HuH-7.5 (cell line): ENCODE data around the gene MGLL.
A peak's percentile ranks its signal among the peaks of the same experiment; 100 is the strongest.
"Not testable (repeated sequence)": the region's sequence is repeated elsewhere in the genome, so short reads cannot be mapped to it uniquely, and the experiment has no call there.

Source experiments
- DNase-seq: peaks from one replicate; pipeline ENCODE4 v3.0.0; 2011; ENCODE audit warnings: low spot score

The MGLL gene

DNA sequence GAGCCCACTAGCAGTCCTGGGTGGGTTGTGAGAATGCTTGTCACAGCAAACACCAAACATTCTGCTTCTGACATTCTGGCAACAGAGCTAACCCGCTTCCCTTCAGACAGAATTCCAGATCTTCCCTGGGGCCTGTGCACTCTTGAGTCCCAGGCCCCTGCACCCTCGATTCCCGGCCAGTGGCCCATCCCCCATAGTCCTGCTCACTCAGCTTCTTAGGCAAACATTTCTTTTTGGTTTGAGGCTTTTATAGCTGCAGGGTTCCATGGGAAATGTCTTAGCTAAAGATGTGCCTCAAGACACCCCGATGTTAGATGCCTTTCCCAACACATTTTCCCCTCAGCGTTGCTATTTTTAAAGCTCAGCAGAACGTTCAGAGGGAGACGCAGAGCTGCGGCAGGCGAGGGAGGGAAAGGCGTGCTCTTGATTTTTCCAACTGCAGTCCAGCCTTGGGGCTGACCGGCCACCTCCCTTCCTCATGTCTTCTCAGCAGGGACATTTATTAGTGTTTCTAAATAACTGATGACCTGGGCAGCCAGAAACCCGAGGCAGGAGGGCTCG is 114.4 kb downstream of the MGLL start:
- DNase-seq = no peak

DNA sequence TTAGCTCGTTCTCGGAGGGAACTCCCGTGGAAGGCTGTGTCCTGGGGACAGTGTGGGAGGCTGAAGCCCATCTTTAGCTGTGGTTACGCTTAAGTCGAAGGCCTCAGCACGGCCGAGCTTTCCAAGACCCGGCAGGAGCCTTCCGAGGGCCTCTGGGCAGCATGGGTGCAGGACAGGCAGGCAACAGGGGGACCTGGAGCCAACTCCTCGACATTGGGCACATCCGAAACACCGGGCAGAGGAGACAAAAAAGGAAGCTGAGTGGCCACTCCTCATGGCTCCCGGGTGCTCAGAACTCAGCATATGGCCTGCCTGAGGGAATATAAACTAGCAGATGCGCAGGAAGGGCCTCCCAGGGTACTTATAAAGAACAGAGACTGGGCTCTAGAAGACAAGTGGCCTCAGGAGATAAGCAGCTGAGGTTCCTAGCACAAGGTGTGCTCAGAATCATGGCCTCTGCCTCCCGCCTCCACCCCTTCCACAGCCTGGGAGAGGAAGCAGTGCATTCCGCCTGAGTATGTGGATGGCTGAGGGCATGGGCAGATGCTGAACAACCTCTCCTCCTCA is 115.4 kb downstream of the MGLL start:
- no peak for DNase-seq

DNA sequence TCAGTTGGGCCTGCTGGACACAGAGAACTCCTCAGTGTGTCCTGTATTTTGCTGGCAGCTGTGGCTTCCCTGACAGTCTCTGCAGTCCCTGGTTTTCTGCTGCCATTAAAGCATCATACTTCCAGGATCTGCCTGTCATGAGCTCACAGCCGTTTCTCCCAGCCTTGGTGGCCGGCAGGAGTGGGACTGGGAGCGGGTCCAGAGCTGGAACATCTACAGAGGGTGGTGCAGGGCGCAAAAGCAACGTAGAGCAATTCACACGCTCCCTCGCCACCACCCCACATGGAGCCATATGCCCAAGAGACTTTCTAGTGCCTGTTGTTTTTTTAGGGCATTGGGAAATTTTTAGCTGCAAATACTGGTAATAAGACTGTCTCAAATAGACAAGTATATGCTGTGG is 116.0 kb downstream of the MGLL start:
- no peak for DNase-seq

DNA sequence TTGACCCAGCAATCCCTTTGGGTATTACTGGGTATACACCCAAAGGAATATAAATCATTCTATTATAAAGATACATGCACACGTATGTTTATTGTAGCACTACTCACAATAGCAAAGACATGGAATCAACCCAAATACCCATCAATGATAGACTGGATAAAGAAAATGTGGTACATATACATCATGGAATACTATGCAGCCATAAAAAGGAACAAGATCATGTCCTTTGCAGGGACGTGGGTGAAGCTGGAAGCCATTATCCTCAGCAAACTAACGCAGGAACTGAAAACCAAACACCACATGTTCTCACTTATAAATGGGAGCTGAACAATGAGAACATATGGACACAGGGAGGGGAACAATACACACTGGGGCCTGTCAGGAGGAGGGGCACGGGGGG is 117.5 kb downstream of the MGLL start:
- not testable (repeated sequence) for DNase-seq

DNA sequence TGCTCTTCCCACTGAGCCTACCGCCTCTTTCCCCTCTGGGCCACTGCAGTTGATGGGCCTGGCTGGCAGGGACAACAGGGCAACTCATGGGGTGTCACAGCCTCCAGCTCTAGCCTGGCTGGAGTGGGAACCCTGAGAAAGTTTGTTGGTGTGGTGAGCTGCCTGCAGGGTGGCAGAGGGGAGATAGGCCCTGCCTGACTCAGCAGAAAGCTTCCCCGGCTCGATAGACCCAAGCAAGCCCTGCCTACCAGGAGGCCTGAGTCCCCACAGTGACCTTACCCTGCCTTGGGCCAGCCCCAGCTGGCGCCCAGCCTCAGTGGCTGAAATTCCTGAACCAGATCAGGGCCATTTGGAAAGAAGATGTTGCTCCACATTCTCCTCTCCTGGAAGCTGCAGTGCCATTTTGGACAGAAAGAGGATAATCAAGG is 120.2 kb downstream of the MGLL start:
- DNase-seq = no peak

DNA sequence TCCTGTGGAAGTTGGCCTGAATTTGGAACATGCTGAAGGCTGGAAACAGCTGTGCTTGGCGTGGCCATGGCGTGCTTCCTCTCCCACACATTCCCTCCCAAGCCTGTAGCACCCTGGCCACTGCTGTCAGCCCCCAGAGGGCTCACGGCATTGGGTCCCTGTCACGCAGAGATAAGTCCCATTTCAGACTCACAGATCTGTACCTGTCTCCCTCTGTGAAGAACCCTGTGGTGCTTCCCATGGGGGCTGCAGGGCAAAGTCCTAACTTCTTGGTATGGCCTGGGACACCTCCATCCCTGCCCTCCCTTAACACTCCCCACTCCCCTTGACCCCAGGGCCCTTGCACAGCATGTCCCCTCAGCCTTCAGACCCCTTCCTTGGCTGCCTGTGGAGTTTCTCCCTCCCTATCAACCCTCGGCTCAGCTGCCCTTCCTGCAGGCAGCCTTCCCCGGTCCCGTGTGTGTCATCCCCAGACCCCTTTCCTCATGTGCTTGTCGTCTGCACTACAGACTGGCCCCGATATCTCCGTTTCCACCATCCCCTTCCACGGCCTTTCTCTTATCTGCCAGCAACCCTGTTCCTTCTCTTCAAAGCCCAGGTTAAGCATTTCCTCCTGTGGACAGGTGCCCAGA is 120.9 kb downstream of the MGLL start:
- no peak for DNase-seq

DNA sequence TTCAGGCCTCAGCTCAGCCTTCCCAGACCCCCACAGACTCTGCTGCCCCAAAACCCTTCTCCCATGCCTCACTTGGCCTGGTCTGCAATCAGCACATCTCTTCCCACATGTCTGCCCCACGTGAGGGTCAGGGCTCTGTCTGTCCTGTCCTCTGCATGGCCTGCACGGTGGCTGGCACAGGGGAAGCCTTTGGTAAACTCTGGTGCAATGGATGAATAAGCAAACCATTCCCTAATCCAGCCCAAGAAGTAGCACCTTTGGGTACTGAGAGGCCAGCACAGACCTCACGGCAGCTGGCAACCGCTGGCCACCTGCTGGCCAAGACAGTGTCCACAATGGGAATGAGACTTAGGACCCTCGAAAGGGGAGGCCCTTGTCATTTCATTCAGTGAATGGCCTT is 121.9 kb downstream of the MGLL start:
- DNase-seq = no peak

DNA sequence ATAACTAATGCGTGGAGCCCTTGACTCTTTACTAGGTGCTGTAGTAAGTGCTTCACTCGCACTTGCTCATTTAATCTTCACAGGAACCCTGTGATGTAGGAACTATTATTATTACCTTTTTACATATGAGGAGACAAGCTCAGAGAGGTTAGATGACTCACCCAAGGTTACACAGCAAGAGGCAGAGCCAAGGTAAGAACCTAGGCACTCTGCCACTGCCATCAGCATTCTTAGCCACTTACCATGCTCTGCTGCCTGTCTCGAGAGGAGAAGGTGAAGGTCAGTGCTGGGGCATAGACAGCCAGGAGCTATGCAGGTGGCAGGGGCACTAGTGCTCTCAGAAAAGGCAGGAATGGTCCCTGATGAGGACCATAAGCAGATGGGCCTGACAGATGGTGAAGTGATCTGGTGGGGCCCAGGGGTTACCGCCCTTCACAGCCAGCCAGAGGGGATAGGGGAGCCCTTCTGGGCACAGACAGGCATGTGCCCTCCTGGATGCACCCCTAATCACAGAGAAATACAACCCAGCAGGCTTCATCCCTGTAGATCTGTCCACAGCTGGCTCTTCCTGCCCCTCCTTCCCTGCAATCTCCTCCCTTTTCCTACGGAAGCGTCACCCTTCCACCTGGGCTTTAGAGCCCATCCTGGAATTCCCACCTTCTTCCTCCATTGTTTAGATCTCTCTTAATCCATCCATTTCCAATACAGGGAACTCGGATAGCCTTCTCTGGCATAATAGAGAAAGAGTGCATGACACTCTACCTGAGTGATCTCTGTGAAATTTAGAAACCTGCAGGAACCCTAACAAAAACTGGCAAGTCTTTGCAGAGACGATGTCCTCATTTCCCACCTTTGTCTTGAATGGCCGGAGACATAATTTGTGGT is 122.7 kb downstream of the MGLL start:
- no peak for DNase-seq

DNA sequence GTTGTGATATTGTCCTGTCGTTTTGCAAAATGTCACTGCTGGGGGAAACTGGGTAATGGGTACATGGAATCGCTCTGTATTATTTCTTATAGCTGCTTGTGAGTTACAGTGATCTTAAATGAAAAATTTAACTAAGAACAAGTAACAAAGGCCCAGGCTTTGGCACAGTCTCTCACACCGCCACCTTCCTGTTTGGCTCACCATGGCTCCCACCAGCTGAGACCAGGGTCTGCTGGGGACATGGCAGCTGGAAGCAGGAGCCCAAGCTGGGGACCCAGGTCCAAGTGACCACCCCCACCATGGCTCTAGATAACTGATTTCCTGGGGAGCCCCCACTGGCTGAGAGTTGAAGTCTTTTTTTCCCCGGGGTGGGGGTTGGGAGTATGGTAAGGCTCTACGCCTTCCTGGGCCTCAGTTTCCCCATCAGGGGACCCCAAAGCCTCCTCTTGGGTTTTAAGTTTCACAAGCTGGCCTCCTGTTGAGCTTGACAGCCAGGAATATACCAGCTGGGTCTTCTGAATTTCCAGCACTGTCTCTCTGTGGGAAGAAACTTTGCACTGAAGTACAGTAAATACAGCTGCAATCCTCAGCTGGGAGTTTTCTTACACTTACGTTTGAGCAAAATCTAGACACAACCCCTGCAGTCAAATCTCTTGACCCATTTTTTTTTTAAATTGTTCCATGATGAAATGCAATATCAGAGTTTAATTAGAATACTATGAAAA is 123.5 kb downstream of the MGLL start:
- no peak for DNase-seq

DNA sequence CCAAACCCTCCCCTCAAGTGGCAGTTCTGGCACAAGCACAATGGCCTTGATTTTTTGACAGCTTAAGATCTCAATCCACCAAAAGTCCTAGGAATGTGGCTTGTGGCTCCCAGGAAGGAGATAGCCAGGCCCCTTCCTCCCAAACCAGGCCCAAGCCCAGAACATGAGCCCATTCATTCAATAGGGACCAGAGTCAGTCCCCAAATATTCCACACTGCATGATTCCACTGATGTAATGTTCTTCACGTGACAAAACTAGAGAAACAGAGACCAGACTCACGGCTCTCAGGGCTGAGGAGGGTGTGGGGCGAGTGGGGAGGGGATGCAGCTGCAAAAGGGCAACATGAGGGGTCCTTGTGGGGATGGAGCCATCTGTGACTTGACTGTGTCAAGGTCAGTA is 124.0 kb downstream of the MGLL start:
- no peak for DNase-seq

DNA sequence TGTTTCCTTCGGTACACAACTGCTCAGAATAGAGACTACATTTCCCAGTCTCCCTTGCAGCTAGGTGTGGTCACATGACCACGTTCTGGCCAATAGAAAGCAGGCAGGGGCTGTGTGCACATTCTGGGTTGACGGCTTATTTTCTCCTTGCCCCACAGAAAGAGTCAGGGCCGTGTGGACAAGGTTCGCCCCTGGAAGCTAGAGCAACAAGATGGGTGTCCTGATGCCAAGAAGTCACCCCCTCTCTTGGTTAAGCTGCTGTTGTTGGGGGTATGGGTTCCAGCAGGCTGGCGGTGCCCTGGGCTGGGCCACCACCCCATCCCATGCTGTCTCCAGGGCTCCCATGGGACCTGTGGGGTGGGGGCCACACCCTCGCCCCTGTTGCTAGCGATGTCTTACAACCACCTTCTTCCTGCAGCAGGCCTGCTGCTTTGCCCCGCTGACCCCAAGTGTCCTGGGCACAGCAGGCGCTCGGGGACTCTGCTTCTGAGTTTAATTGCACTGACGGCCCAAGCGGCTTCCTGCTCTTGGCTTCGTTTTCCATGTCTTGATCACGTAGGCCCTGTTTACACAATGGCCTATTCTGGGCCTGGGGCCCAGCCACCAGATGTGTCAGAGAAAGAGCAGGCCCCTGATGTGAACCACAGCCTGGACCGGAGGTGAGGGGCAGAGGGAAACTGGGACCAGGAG is 124.6 kb downstream of the MGLL start:
- peak; percentile 29 for DNase-seq

DNA sequence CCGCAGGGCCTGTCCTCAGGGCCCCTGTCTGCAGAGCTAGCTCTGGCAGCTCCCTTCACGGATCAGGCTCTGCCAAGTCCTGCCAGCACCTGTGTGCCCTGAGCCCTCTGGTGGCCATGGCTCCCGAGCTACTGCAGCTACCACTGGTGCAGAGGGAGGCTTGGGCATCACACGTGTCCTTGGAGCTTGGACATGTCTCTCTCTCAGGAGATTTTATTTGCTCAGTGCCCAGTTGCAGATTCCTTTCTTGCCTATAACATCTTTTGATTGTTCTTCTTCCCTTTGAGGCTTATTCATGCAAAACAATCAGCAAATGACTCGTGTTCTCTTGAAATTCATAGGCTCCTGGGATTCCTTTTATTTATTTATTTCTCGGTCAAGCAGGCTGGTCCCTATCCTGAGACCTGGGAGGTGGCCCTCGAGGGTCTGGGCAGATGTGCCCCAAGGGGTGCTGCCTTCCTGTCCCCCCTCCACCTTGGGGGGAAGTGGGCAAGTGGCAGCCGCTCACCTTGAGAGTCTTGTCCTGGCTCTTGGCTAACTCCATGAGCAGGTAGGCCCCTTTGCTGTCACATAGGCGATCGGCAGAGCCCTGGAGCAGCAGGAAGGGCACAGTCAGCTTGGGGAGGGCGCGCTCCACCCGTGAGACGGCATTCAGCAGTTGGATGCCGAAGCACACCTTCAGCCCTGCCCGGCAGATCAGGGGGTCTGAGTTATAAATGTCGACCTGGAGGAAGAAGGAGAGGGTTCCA is 127.7 kb downstream of the MGLL start:
- DNase-seq = peak; percentile 32

DNA sequence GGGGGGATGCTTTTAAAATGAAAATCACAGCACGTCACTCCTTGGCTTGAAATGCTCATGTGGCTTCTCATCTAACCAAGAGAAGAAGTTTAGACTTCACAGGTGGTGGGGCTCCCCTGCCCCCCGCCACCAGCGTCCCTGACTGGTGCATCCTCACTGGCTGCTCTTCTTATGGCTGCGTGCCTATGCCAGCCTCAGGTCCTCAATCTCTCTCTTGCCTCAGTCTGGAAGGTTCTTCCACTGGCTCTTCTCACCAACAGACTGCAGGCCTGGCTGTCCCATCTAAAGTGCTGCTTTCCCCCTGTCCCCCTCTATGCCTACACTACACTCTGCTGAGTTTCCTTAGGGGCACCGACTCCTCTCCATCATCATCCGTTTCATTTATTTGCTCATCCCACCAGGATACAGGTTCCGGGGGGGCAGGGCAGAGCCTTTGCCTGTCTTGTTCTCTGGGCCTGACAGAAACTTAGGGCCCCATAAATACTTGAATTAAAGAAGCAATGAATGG is 128.9 kb downstream of the MGLL start:
- DNase-seq = no peak

DNA sequence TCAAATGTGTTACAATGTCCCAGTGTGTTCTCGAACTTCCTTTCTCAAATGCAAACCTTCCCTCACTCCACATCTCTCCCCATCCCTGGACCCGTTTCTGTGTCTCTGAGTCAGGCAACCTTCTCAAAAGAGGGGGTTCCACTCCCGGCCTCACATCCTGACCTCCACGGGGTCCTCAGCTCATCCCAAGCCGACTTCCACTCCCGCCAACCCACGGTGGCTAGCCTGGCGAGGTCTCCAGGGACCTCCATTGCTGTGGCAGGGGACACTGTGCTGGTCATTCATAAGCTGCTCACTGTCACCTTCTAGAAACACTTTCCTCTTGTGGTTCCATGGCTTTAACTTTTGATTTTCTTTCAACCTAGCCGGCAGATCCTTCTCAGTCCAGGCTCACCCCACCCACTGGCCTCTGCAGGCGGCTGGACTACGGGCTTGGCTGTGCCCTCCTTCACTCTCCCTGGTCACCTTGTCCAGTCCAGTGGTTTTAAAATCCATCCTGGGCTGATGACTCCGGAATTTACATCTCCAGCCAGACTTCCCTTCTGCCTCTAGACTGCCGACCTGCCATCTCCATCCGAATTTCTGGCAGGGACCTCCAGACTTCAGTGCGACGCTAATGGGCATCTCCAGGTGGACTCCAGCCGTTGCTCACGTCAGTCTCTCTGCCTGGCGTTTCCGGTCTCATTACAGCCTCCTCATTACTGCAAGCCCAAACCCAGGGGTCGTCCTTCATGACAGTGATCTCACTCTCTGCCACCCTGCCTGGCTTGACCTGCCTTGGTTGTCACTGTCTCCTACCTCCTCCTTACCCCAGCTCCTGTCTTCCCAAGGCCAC is 129.6 kb downstream of the MGLL start:
- DNase-seq = no peak

DNA sequence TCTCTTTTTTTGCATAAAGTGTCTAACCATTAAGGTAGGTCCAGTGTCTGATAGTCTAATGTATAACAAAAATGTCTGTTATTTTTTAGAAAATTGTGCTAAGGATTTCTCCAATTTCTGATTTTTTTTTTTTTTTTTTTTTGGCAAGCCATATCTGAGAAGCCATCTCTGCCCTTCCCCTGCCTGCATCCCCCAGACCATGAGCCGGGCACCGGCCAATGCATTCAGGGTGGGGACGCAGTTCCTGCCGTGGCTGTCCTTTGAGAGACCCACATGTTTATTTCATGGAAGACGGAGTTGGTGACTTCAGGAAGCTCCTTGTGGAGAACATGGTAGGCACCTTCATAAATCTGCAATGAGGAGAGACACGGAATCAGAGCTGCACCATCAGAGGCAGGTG is 130.3 kb downstream of the MGLL start:
- DNase-seq = no peak

DNA sequence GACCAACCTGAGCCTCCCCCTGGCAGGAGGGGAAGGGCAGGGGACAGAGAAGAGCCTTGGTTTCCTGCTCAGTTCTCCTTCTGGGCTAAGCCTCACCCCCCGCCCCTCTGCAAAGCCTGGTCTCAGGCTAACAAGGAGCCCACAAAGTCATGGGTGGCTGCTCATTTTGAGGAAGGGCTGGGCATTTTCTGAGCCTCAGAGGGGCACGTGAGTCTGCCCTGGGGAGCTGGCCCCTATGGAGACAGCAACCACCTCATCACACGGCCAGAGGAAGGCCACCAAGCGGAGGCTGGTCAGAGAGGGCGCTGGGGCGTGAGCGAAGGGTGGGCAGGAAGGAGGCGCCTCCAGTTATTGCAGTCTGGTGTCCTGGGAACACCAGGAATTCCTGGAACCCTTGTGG is 130.8 kb downstream of the MGLL start:
- DNase-seq = no peak

DNA sequence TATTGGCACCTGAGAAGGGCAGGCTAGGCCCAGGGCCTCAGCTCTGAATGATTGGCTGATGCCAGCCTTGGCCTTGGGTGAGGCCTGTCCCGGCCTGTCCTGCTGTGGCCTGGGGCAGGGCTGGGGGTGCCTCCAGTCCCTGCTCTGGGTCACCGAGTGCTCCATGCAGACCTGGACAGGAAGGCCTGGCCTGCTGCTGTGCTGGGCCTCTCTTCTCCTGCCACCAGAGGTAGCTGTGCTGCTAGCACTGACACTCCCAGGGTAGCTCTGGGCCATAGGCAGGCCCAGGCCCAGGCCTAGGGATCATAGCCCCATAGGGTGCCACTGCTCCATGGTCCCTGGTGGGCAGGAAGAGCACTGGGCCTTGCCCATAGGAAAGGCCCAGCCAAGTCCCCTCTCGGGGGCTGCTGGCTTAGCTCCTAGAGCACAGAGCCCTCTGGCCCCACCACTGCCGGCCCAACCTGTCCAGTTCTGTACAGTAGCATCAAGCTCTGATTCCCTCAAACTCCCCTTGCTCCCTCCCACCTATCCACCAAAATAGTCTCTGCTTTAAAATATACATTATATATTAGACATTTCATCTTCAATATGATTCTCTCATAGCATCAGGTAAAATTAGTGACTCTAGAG is 131.4 kb downstream of the MGLL start:
- DNase-seq = peak; percentile 39

DNA sequence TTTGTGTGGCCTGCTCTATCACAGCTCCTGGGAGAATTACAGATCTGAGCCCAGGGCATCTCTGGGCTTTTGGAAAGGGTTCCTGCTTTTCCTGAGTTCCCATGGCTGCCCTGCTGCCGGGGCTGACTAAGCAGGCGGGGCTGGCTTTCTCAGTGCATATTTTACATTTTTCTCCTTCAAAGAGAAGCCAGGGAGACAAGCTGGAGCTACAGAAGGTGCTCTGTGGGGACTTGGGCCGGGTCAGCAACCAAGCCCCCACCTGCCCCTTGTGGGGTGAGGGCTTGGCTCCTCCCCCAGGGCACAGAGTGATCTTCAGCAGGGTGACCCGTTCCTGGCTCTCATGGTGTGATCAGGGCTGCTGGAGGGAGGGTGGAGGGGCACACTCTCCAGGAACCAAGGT is 132.2 kb downstream of the MGLL start:
- DNase-seq = no peak

DNA sequence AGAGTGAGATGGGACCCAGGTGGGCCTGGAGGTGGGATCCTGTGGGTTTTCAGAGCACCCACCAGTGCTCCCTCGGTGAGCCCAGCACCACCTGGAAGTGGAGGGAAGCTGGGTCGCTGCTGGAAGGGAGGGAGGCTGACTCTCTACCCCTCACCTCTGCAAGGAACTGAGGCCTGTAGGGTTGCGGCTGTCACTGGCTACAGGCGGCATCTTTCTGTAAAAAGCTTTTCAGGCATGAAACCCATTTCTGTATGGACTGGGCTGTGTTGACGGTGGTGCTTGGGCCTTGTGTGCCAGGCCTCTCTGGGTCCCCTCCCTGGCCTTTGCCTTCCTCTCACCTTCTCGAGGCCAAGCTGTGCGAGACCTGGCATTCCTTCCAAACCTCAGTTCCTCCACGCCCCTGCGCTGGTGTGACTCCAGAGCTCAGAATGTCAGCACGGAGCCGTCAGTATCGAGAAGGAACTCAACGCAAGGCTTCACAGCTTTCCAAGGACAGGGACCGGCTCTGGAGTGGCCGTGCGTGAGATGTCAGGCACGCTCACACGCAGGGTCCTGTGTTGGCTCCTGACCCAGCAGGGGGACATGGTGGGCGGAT is 133.0 kb downstream of the MGLL start:
- DNase-seq = no peak
